HepG2 (cell line): ENCODE measurements around the gene TMEM184C. TPM values are rescaled to one million over a fixed set of nuclear protein-coding genes. Genes with fewer than 3 reads are reported as not detected.

Experiments used
- ATF7-NPFF ChIP-seq: sonication (generic); formaldehyde crosslinking; IDR thresholded peaks from 2 replicates; pipeline ENCODE4 v1.8.1; 2023; ENCODE audit warnings: mild to moderate bottlenecking, low read depth, missing genetic modification reagents, moderate library complexity
- FOXJ3 ChIP-seq: sonication (generic); formaldehyde crosslinking; IDR thresholded peaks from 2 replicates; pipeline ENCODE4 v1.4.0; 2020; ENCODE audit warnings: missing genetic modification reagents, mild to moderate bottlenecking, borderline replicate concordance
- KLF11 ChIP-seq: IDR thresholded peaks from 2 replicates; pipeline ENCODE4 v1.6.1; 2016; ENCODE audit warnings: missing compliant biosample characterization
- PAWR ChIP-seq: sonication (generic); formaldehyde crosslinking; IDR thresholded peaks from 2 replicates; pipeline ENCODE4 v1.4.0; 2020; ENCODE audit warnings: missing genetic modification reagents, mild to moderate bottlenecking, borderline replicate concordance
- SIX1 ChIP-seq: sonication (generic); formaldehyde crosslinking; IDR thresholded peaks from 2 replicates; pipeline ENCODE4 v1.4.0; 2020; ENCODE audit warnings: missing genetic modification reagents, borderline replicate concordance
- ZBTB20 ChIP-seq: sonication (generic); formaldehyde crosslinking; IDR thresholded peaks from 2 replicates; pipeline ENCODE4 v1.8.1; 2023; ENCODE audit warnings: missing genetic modification reagents, low read depth, mild to moderate bottlenecking, borderline replicate concordance
- ZFP1 ChIP-seq: IDR thresholded peaks from 2 replicates; pipeline ENCODE4 v1.6.1; 2016
- ZNF7 ChIP-seq: IDR thresholded peaks from 2 replicates; pipeline ENCODE4 v1.6.1; 2016; ENCODE audit warnings: missing biosample characterization, missing genetic modification reagents
- ZNF766 ChIP-seq: sonication (generic); formaldehyde crosslinking; IDR thresholded peaks from 2 replicates; pipeline ENCODE4 v1.5.0; 2020; ENCODE audit warnings: missing genetic modification reagents, borderline replicate concordance
- ZSCAN12 ChIP-seq: sonication (generic); formaldehyde crosslinking; IDR thresholded peaks from 2 replicates; pipeline ENCODE4 v1.9.0; 2021; ENCODE audit warnings: mild to moderate bottlenecking, missing genetic modification reagents
- polyA plus RNA-seq, 8 experiments: library from polyadenylated mRNA; depleted of rRNA in 3 of 8; stranded (reverse) in 7 of 8; unstranded in 1 of 8; fragments of >200 nt; fragmentation: Illumina TruSeq in 4 of 8; extraction: Trizol in 4 of 8; gene quantifications; 2 replicates each; pipeline versions ENCODE4 v1.2.1 to v1.2.3, GENCODE V29; 2011 to 2016; ENCODE audit warnings: low read depth in 4 of 8, missing spikeins in 1 of 8, mixed read lengths in 1 of 8; ENCODE audit not compliant: insufficient read depth in 1 of 8
- total RNA-seq, 5 experiments: library from RNA; depleted of rRNA; stranded (reverse); fragments of >200 nt; fragmentation: Illumina TruSeq; extraction: Trizol; gene quantifications; 2 replicates each; pipeline ENCODE4 v1.2.3, GENCODE V29; 2016; ENCODE audit warnings: low read depth in 1 of 5
- TF ChIP-seq, protein P1 (sequence below): IDR thresholded peaks from 2 replicates; pipeline ENCODE4 v1.4.0; 2020; ENCODE audit warnings: mild to moderate bottlenecking, missing genetic modification reagents
- TF ChIP-seq, protein P2 (sequence below): sonication (generic); formaldehyde crosslinking; IDR thresholded peaks from 2 replicates; pipeline ENCODE4 v1.5.0; 2020; ENCODE audit warnings: missing genetic modification reagents
- TF ChIP-seq, protein P3 (sequence below): IDR thresholded peaks from 2 replicates; pipeline ENCODE4 v1.6.1; 2016; ENCODE audit warnings: missing genetic modification reagents, missing compliant biosample characterization
- TF ChIP-seq, protein P4 (sequence below): sonication (generic); formaldehyde crosslinking; IDR thresholded peaks from 2 replicates; pipeline ENCODE4 v1.4.0; 2020; ENCODE audit warnings: missing genetic modification reagents
- TF ChIP-seq, protein P5 (sequence below): IDR thresholded peaks from 2 replicates; pipeline ENCODE4 v1.6.1; 2016; ENCODE audit warnings: missing compliant biosample characterization, missing genetic modification reagents, borderline replicate concordance

Gene TMEM184C
- total and polyA plus RNA-seq, 2 of the 13 experiments (the other 11 are each of a cell fraction or from before 2014, with no cell fraction given), result 13.9 to 26.1 TPM

DNA sequence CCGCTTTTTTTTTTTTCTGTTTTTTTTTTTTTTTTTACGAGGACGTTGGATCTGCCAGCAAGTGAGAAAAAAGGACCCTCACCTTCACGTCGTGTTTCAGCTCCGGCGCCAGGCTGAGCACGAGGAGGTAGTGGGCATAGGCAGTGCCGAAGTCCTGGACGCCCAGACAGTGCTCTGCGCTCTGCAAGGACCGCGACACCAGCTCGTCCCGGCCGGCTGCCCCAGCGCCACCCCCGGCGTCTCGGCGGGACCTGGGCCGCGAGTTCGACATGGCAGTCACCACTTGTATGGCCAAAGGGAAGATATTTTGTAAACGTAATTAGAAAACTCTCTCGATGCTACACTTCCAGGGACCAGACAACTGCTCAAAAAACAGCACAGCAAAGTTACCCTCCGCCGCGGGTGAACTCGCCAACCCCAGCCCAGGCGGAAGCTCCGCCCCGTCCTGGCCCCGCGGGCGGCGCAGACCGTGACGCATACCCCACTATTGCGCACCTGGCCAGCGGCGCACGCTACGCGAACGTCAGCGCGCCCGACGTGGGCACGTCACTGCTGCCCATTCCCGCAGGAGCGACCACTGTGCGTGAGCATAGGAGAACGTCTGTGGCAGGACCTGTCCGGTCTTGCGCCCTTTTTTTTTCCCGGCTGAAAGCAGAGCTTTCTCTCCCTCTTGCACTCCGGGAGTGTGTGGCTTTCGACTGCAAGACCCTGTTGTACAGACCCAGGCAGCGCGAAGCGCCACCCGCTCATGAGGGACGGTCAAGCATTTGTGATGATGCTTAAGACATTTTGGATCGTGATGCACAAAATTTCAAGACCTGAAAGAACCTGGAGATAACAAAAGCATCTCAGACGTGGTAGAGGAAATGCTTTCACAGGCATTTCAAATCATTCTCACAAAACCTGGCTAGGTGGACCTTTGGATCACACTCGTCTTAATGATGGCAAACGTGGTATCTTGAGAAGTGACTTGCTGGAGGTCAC, 66.8 kb downstream of the TMEM184C start, which contains the start of gene PRMT9 (continued):
- TF ChIP-seq, protein P1, sequence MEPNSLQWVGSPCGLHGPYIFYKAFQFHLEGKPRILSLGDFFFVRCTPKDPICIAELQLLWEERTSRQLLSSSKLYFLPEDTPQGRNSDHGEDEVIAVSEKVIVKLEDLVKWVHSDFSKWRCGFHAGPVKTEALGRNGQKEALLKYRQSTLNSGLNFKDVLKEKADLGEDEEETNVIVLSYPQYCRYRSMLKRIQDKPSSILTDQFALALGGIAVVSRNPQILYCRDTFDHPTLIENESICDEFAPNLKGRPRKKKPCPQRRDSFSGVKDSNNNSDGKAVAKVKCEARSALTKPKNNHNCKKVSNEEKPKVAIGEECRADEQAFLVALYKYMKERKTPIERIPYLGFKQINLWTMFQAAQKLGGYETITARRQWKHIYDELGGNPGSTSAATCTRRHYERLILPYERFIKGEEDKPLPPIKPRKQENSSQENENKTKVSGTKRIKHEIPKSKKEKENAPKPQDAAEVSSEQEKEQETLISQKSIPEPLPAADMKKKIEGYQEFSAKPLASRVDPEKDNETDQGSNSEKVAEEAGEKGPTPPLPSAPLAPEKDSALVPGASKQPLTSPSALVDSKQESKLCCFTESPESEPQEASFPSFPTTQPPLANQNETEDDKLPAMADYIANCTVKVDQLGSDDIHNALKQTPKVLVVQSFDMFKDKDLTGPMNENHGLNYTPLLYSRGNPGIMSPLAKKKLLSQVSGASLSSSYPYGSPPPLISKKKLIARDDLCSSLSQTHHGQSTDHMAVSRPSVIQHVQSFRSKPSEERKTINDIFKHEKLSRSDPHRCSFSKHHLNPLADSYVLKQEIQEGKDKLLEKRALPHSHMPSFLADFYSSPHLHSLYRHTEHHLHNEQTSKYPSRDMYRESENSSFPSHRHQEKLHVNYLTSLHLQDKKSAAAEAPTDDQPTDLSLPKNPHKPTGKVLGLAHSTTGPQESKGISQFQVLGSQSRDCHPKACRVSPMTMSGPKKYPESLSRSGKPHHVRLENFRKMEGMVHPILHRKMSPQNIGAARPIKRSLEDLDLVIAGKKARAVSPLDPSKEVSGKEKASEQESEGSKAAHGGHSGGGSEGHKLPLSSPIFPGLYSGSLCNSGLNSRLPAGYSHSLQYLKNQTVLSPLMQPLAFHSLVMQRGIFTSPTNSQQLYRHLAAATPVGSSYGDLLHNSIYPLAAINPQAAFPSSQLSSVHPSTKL (CRISPR knock-in tag), result peak; percentile 77
- TF ChIP-seq, protein P2, sequence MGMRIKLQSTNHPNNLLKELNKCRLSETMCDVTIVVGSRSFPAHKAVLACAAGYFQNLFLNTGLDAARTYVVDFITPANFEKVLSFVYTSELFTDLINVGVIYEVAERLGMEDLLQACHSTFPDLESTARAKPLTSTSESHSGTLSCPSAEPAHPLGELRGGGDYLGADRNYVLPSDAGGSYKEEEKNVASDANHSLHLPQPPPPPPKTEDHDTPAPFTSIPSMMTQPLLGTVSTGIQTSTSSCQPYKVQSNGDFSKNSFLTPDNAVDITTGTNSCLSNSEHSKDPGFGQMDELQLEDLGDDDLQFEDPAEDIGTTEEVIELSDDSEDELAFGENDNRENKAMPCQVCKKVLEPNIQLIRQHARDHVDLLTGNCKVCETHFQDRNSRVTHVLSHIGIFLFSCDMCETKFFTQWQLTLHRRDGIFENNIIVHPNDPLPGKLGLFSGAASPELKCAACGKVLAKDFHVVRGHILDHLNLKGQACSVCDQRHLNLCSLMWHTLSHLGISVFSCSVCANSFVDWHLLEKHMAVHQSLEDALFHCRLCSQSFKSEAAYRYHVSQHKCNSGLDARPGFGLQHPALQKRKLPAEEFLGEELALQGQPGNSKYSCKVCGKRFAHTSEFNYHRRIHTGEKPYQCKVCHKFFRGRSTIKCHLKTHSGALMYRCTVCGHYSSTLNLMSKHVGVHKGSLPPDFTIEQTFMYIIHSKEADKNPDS (CRISPR knock-in tag), result no peak
- TF ChIP-seq ZNF766 (CRISPR knock-in tag) (peak; percentile 90; the same call in 1 of the 2 replicates), ZNF7 (CRISPR knock-in tag) (no peak), ZFP1 (CRISPR knock-in tag) (no peak), ZBTB20 (CRISPR knock-in tag) (peak; percentile 29; the same call in 1 of the 2 replicates), KLF11 (CRISPR knock-in tag) (no peak; the same call in 1 of the 2 replicates), ATF7-NPFF (CRISPR knock-in tag) (peak; percentile 34; the same call in 1 of the 2 replicates), SIX1 (CRISPR knock-in tag) (no peak), PAWR (CRISPR knock-in tag) (no peak), ZSCAN12 (CRISPR knock-in tag) (0 out of 2 replicates have a peak, but pooled peaks have one; percentile 23), FOXJ3 (CRISPR knock-in tag) (0 out of 2 replicates have a peak, but pooled peaks have one; percentile 61)
- TF ChIP-seq, protein P3, sequence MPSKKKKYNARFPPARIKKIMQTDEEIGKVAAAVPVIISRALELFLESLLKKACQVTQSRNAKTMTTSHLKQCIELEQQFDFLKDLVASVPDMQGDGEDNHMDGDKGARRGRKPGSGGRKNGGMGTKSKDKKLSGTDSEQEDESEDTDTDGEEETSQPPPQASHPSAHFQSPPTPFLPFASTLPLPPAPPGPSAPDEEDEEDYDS, result peak; percentile 60; the same call in 1 of the 2 replicates
- TF ChIP-seq, protein P4, sequence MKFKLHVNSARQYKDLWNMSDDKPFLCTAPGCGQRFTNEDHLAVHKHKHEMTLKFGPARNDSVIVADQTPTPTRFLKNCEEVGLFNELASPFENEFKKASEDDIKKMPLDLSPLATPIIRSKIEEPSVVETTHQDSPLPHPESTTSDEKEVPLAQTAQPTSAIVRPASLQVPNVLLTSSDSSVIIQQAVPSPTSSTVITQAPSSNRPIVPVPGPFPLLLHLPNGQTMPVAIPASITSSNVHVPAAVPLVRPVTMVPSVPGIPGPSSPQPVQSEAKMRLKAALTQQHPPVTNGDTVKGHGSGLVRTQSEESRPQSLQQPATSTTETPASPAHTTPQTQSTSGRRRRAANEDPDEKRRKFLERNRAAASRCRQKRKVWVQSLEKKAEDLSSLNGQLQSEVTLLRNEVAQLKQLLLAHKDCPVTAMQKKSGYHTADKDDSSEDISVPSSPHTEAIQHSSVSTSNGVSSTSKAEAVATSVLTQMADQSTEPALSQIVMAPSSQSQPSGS (CRISPR knock-in tag), result peak; percentile 84
- TF ChIP-seq, protein P5, sequence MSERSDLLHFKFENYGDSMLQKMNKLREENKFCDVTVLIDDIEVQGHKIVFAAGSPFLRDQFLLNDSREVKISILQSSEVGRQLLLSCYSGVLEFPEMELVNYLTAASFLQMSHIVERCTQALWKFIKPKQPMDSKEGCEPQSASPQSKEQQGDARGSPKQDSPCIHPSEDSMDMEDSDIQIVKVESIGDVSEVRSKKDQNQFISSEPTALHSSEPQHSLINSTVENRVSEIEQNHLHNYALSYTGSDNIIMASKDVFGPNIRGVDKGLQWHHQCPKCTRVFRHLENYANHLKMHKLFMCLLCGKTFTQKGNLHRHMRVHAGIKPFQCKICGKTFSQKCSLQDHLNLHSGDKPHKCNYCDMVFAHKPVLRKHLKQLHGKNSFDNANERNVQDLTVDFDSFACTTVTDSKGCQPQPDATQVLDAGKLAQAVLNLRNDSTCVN (CRISPR knock-in tag), result peak; percentile 70
